Measurements from ENCODE around the gene ANKRD61.
"Not testable (repeated sequence)": the region's sequence is repeated elsewhere in the genome, so short reads cannot be mapped to it uniquely, and the experiment has no call there.

Gene ANKRD61

GRCh38 chr7:6022707-6023106 lies 8.5 kb upstream of the ANKRD61 start:
- TF ChIP-seq POLR2A (IDR thresholded peaks at IDR 0.05; ENCODE audit: low read depth, low read length): no peak
- FAIRE-seq: no peak
- no peak for DNase-seq (ENCODE audit: insufficient read length, low spot score)

GRCh38 chr7:6023974-6024435 lies 7.2 kb upstream of the ANKRD61 start:
- TF ChIP-seq POLR2A (IDR thresholded peaks at IDR 0.05; ENCODE audit: low read depth, low read length): no peak
- DNase-seq (ENCODE audit: insufficient read length, low spot score): no peak
- no peak for FAIRE-seq

- FAIRE-seq: no peak
- TF ChIP-seq POLR2A (IDR thresholded peaks at IDR 0.05; ENCODE audit: low read depth, low read length): no peak
- DNase-seq (ENCODE audit: insufficient read length, low spot score): peak; percentile 94
These were observed 5.0 kb upstream of the ANKRD61 start for GRCh38 chr7:6026011-6026819.

- TF ChIP-seq POLR2A (IDR thresholded peaks at IDR 0.05; ENCODE audit: low read depth, low read length): no peak
- no peak for FAIRE-seq
- no peak for DNase-seq (ENCODE audit: insufficient read length, low spot score)
These were observed 4.3 kb upstream of the ANKRD61 start for GRCh38 chr7:6026820-6027311.

- FAIRE-seq (no peak), DNase-seq (ENCODE audit: insufficient read length, low spot score) (no peak)
- TF ChIP-seq POLR2A (IDR thresholded peaks at IDR 0.05; ENCODE audit: low read depth, low read length): no peak
These were observed 3.3 kb upstream of the ANKRD61 start for GRCh38 chr7:6027806-6028365.

GRCh38 chr7:6028563-6028962 lies 2.6 kb upstream of the ANKRD61 start:
- TF ChIP-seq POLR2A (IDR thresholded peaks at IDR 0.05; ENCODE audit: low read depth, low read length): no peak
- DNase-seq (ENCODE audit: insufficient read length, low spot score) (no peak), FAIRE-seq (no peak)

GRCh38 chr7:6031567-6031966 lies 391 bp downstream of the ANKRD61 start:
- FAIRE-seq (no peak), DNase-seq (ENCODE audit: insufficient read length, low spot score) (no peak)
- TF ChIP-seq POLR2A (IDR thresholded peaks at IDR 0.05; ENCODE audit: low read depth, low read length): no peak

- FAIRE-seq (no peak), DNase-seq (ENCODE audit: insufficient read length, low spot score) (no peak)
- no peak for TF ChIP-seq POLR2A (IDR thresholded peaks at IDR 0.05; ENCODE audit: low read depth, low read length)
These were observed 991 bp downstream of the ANKRD61 start for GRCh38 chr7:6032167-6032566.

GRCh38 chr7:6032641-6033040 lies 1.5 kb downstream of the ANKRD61 start:
- FAIRE-seq (no peak), DNase-seq (ENCODE audit: insufficient read length, low spot score) (no peak)
- no peak for TF ChIP-seq POLR2A (IDR thresholded peaks at IDR 0.05; ENCODE audit: low read depth, low read length)

GRCh38 chr7:6035165-6035564 lies 4.0 kb downstream of the ANKRD61 start:
- TF ChIP-seq POLR2A (IDR thresholded peaks at IDR 0.05; ENCODE audit: low read depth, low read length): no peak
- FAIRE-seq (no peak), DNase-seq (ENCODE audit: insufficient read length, low spot score) (no peak)

GRCh38 chr7:6035686-6036085 lies 4.5 kb downstream of the ANKRD61 start:
- no peak for DNase-seq (ENCODE audit: insufficient read length, low spot score)
- no peak for TF ChIP-seq POLR2A (IDR thresholded peaks at IDR 0.05; ENCODE audit: low read depth, low read length)
- FAIRE-seq: no peak

GRCh38 chr7:6049780-6050179 lies 18.6 kb downstream of the ANKRD61 start:
- TF ChIP-seq POLR2A (IDR thresholded peaks at IDR 0.05; ENCODE audit: low read depth, low read length): no peak
- DNase-seq (ENCODE audit: insufficient read length, low spot score) (no peak), FAIRE-seq (no peak)

GRCh38 chr7:6051185-6051584 lies 20.0 kb downstream of the ANKRD61 start:
- DNase-seq (ENCODE audit: insufficient read length, low spot score); FAIRE-seq: not testable (repeated sequence)

- DNase-seq (ENCODE audit: insufficient read length, low spot score) (no peak), FAIRE-seq (no peak)
- TF ChIP-seq POLR2A (IDR thresholded peaks at IDR 0.05; ENCODE audit: low read depth, low read length): no peak
These were observed 25.4 kb downstream of the ANKRD61 start for GRCh38 chr7:6056616-6057015.
